Measurements from ENCODE around the gene CCDC102A. TPM values are rescaled to one million over a fixed set of nuclear protein-coding genes. Genes with fewer than 3 reads are reported as not detected.

The CCDC102A gene
- total RNA-seq, 1 experiment from 2014 or later: 4.5 TPM

- RAD21 ChIA-PET (ENCODE audit: low non-redundant PET in 1 of 2, low total read pairs in 2 of 2, uncharacterized antibody in 2 of 2, unreplicated experiment in 2 of 2): no interaction called here
- no peaks in the 10 kb centered on the region for H3K9me3 ChIP-seq (ENCODE audit: control insufficient read depth in 1 of 2, insufficient read depth in 1 of 2, low read depth in 1 of 2, low read length in 2 of 2)
- H2AFZ ChIP-seq (ENCODE audit: low read depth, low read length, poor library complexity, severe bottlenecking): no peak overlapping the region
- ATAC-seq: no peak
- CTCF ChIA-PET: no interaction called here
- H3K27ac ChIP-seq (ENCODE audit: low read depth, low read length): no peak overlapping the region
- DNase-seq (ENCODE audit: low read depth, low spot score): no peak
- H3K4me1 ChIP-seq (ENCODE audit: control insufficient read depth in 1 of 2, insufficient read depth in 2 of 2, low read length in 2 of 2): peaks cover 0 to 4% of the 10 kb centered on the region in 2 experiments; a peak in 3 of 4 replicates
- no peak overlapping the region for H3K4me2 ChIP-seq (ENCODE audit: low read length)
- no peak overlapping the region for H3K9ac ChIP-seq (ENCODE audit: low read length)
- no peak overlapping the region for H3K4me3 ChIP-seq (replicated peaks in 1 of 2; ENCODE audit: low read depth in 1 of 2, low read length in 2 of 2)
- BruUV-seq (replicated peaks): no TSS peak
- POLR2A ChIA-PET: no interaction called here
- intact Hi-C loops (cut with micrococcal nuclease): no loop called here
- no peaks in the 10 kb centered on the region for H3K79me2 ChIP-seq (ENCODE audit: insufficient read depth, low read length)
- no peaks in the 10 kb centered on the region for H3K36me3 ChIP-seq (ENCODE audit: control insufficient read depth in 1 of 2, insufficient read depth in 2 of 2, low read length in 2 of 2)
- H3K27me3 ChIP-seq (ENCODE audit: insufficient read depth, low read length): no peaks in the 10 kb centered on the region
- TF ChIP-seq EZH2 (IDR thresholded peaks at IDR 0.05): no peak
- TF ChIP-seq SRF (IDR thresholded peaks at IDR 0.05; ENCODE audit: low read depth): no peak
- no peak for TF ChIP-seq FOSL1 (IDR thresholded peaks at IDR 0.05; ENCODE audit: low read depth)
- no peak for TF ChIP-seq JUND (IDR thresholded peaks at IDR 0.05)
- no peak for TF ChIP-seq RAD21 (IDR thresholded peaks at IDR 0.05; ENCODE audit: low read depth)
- no peak for TF ChIP-seq MAX (IDR thresholded peaks at IDR 0.05)
- no peak for TF ChIP-seq SIN3A (IDR thresholded peaks at IDR 0.05; ENCODE audit: low read depth)
- no peak for TF ChIP-seq TCF7L2 (IDR thresholded peaks at IDR 0.05; ENCODE audit: borderline replicate concordance, extremely low read depth, insufficient read depth, insufficient read length)
- no peaks in the 10 kb centered on the region for H3K9me2 ChIP-seq (ENCODE audit: insufficient read depth)
- no peaks in the 10 kb centered on the region for H4K20me1 ChIP-seq (ENCODE audit: insufficient read depth)
Observed at GRCh38 chr16:57585051-57585687, 48.8 kb upstream of the CCDC102A start.

- ChIA-PET POLR2A (no interaction called here), RAD21 (ENCODE audit: low non-redundant PET in 1 of 2, low total read pairs in 2 of 2, uncharacterized antibody in 2 of 2, unreplicated experiment in 2 of 2) (interaction anchor here in 1 of 2 experiments (0.6 kb wide), 1 partner anchor 222 kb away, joined by 3 read pairs; no protein-coding TSS in a partner anchor), CTCF (no interaction called here)
- Histone ChIP-seq H3K4me2 (ENCODE audit: low read length) (no peak overlapping the region), H3K36me3 (ENCODE audit: control insufficient read depth in 1 of 2, insufficient read depth in 2 of 2, low read length in 2 of 2) (no peaks in the 10 kb centered on the region), H3K4me1 (ENCODE audit: control insufficient read depth in 1 of 2, insufficient read depth in 2 of 2, low read length in 2 of 2) (no peaks in the 10 kb centered on the region), H2AFZ (ENCODE audit: low read depth, low read length, poor library complexity, severe bottlenecking) (no peak overlapping the region), H3K79me2 (ENCODE audit: insufficient read depth, low read length) (no peaks in the 10 kb centered on the region), H3K9me2 (ENCODE audit: insufficient read depth) (no peaks in the 10 kb centered on the region), H3K9ac (ENCODE audit: low read length) (no peak overlapping the region), H3K27ac (ENCODE audit: low read depth, low read length) (no peak overlapping the region), H4K20me1 (ENCODE audit: insufficient read depth) (no peaks in the 10 kb centered on the region), H3K27me3 (ENCODE audit: insufficient read depth, low read length) (no peaks in the 10 kb centered on the region), H3K9me3 (ENCODE audit: control insufficient read depth in 1 of 2, insufficient read depth in 1 of 2, low read depth in 1 of 2, low read length in 2 of 2) (no peaks in the 10 kb centered on the region), H3K4me3 (replicated peaks in 1 of 2; ENCODE audit: low read depth in 1 of 2, low read length in 2 of 2) (no peak overlapping the region)
- ATAC-seq: no peak
- BruUV-seq (replicated peaks): no TSS peak
- DNase-seq (ENCODE audit: low read depth, low spot score): no peak
- no peak for TF ChIP-seq CTCF (IDR thresholded peaks at IDR 0.05 in 2 of 3, conservative IDR thresholded peaks at IDR 0.05 in 1 of 3; ENCODE audit: borderline replicate concordance in 1 of 3, insufficient read depth in 1 of 3, low read depth in 2 of 3, low read length in 2 of 3)
- no peak for TF ChIP-seq YY1 (IDR thresholded peaks at IDR 0.05; ENCODE audit: extremely low read depth, insufficient replicate concordance, low read depth, low read length)
- TF ChIP-seq ZNF274 (IDR thresholded peaks at IDR 0.05; ENCODE audit: low read depth, low read length): no peak
- intact Hi-C loops (cut with micrococcal nuclease): loop anchor here (5.0 kb wide), 2 partner anchors 283 to 428 kb away; no protein-coding TSS in a partner anchor
Observed at GRCh38 chr16:57579361-57579665, 42.9 kb upstream of the CCDC102A start.

Measured in HCT116 (cell line).